Ovary (tissue), 9 donors: ENCODE data around the gene AK1. TPM values are rescaled to one million over a fixed set of nuclear protein-coding genes. Genes with fewer than 3 reads are reported as not detected.

Experiments
- DNase-seq, 5 donors: peaks; one replicate each; pipeline ENCODE4 v3.0.0-alpha.2; 2019 to 2020
- H3K27ac ChIP-seq, 2 donors: fragments of 200-600 bp; one replicate each; pipeline versions ENCODE4 v1.5.1 to v1.8.0; 2019 to 2022
- H3K27me3 ChIP-seq: fragments of 200-600 bp; one replicate; pipeline ENCODE4 v1.8.0; 2022
- H3K36me3 ChIP-seq: fragments of 200-600 bp; sonication (generic); one replicate; pipeline ENCODE4 v1.5.1; 2019
- H3K4me1 ChIP-seq: one replicate; pipeline ENCODE4 v1.8.1; 2013; ENCODE audit warnings: mild to moderate bottlenecking, moderate library complexity; ENCODE audit not compliant: insufficient read depth
- H3K4me3 ChIP-seq: fragments of 200-600 bp; sonication (generic); one replicate; pipeline ENCODE4 v1.5.1; 2017
- H3K9me3 ChIP-seq, 2 donors: fragments of 200-600 bp in 1 of 2; sonication (generic) in 1 of 2; one replicate each; pipeline versions ENCODE4 v1.5.1 to v1.8.1; 2013 to 2019; ENCODE audit warnings: mild to moderate bottlenecking in 1 of 2, moderate library complexity in 1 of 2
- CTCF ChIP-seq, 3 donors: fragments of 450-650 bp in 2 of 3; fragments of 200-600 bp in 1 of 3; IDR thresholded peaks; one replicate each; pipeline versions ENCODE4 v1.5.1 to v1.8.0; 2016 to 2022; ENCODE audit warnings: antibody characterized with exemption in 3 of 3, mild to moderate bottlenecking in 1 of 3
- EP300 ChIP-seq: sonication (generic); formaldehyde crosslinking; IDR thresholded peaks from one replicate; pipeline ENCODE4 v1.6.1; 2017; ENCODE audit warnings: antibody characterized with exemption
- POLR2A ChIP-seq: fragments of 450-650 bp; IDR thresholded peaks from one replicate; pipeline ENCODE4 v1.6.1; 2017; ENCODE audit warnings: antibody characterized with exemption, mild to moderate bottlenecking, moderate library complexity
- WGBS, 3 donors: extraction: QIAGEN DNeasy Blood & Tissue Kit in 1 of 3; methylation state at CpG; one replicate each; pipeline versions ENCODE4 v1.1.5 to v1.1.7; 2013 to 2017; 5-methylcytosine and 5-hydroxymethylcytosine counted together
- intact Hi-C, 4 donors: fragments of 100-400 bp; cut with DNase I; formaldehyde crosslinking; loops; one replicate each; pipeline versions ENCODE4 v1.11.0 to v1.15.1; 2022 to 2023
- polyA plus RNA-seq, 2 donors: library from polyadenylated mRNA; stranded (reverse); fragments of 200-250 nt in 1 of 2; fragments of 350-450 nt in 1 of 2; fragmentation: Illumina TruSeq in 1 of 2; extraction: RNeasy Lipid Tissue Mini Kit (QIAGEN cat#74804) in 1 of 2; gene quantifications; one replicate each; pipeline ENCODE4 v1.2.3, GENCODE V29; 2013 to 2014
- total RNA-seq, 7 donors: library from RNA; depleted of rRNA in 2 of 7; stranded (reverse); fragments of >200 nt in 2 of 7; fragmentation: NEBNext Ultra II Directional in 3 of 7; extraction: Animal tissue kit (Norgen Biotek cat#: 25700) in 3 of 7; gene quantifications; one replicate each; pipeline versions ENCODE4 v1.1.0 to v1.2.4, GENCODE V29; 2016 to 2023
- donor health status: DM: no; HTN: no; CAD: no; lungs with moderate emphysema.
- donor health status: DM: no; HTN: no; CAD: no.
- donor health status: Bipolar disorder and iron deficiency.
- donor health status: DM: yes; HTN: yes; CAD: no.
- donor health status: DM: no; HTN: no; CAD: no.
- donor health status: DM: yes; HTN: yes; CAD: no.

The AK1 gene
- total and polyA plus RNA-seq, 9 donors = 30.9 to 174 (median 119) TPM

DNA sequence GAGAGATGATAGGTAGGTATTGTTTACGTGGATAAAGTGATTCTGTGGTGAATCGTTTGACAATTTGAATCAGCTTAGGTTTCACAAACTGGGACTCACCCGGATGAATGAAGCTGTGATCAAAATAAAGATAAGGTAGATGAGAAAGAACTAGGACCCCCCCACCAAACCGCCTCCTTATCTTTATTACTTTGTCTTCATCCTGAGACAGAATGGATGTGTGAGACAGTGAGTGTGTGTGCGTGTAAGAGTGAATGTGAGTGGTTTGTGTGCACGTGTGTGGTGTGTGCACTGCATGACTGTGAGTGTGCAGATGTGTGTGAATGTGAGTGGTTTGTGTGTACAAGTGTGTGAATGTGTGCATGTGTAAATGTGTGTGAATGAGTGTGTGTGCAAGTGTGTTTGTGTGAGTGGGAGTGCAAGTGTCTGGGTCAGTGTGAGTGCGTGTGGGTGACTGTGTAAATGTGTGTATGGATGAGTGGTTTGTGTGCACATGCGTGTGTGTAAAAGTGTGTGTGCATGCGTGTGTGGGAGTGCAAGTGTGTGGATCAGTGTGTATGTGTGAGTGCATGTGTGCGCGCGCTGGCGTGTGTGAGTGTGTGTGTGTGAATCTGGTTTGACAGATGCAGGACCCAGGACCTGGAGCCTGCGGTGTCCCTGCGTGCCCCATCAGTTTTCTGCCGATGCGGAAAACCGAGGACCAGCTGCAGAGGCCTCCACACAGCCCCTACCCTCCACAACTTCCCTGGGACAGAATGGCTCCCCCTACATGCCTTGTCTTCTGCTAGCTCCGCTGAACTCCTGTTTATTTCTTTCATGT is 11.6 kb downstream of the AK1 start:
- peaks cover 24% of the 10 kb centered on the region for H3K4me1 ChIP-seq
- H3K9me3 ChIP-seq = no peaks in the 10 kb centered on the region
- TF ChIP-seq CTCF (IDR thresholded peaks at IDR 0.05) (no peak), POLR2A (no peak), EP300 (no peak)
- 80 to 81% (median 80%) methylated on average over 19 of the region's 19 CpGs for WGBS, 3 donors
- no peak overlapping the region for H3K27ac ChIP-seq
- H3K36me3 ChIP-seq = no peaks in the 10 kb centered on the region
- no peak overlapping the region for H3K4me3 ChIP-seq
- H3K27me3 ChIP-seq = no peaks in the 10 kb centered on the region
- DNase-seq = no peak
- intact Hi-C loops = loop anchor here (5.0 to 10.0 kb wide), 6 partner anchors 39 to 129 kb away; partner anchors contain the start of genes CDK9 (in 3 of the 4) and TOR2A (in 1 of the 4)

- WGBS, 3 donors = 80 to 85% (median 83%) methylated on average over 13 of the region's 13 CpGs
- intact Hi-C loops = loop anchor here in 2 of 4 donors (5.0 to 10.0 kb wide), 3 partner anchors 36 to 78 kb away; partner anchors contain the start of gene CDK9 (in 1 of the 2)
- H3K27ac ChIP-seq = peak overlapping the region; percentile 81 to 83
Measured at GRCh38 chr9:127863191-127863621, 14.3 kb downstream of the AK1 start.

DNA sequence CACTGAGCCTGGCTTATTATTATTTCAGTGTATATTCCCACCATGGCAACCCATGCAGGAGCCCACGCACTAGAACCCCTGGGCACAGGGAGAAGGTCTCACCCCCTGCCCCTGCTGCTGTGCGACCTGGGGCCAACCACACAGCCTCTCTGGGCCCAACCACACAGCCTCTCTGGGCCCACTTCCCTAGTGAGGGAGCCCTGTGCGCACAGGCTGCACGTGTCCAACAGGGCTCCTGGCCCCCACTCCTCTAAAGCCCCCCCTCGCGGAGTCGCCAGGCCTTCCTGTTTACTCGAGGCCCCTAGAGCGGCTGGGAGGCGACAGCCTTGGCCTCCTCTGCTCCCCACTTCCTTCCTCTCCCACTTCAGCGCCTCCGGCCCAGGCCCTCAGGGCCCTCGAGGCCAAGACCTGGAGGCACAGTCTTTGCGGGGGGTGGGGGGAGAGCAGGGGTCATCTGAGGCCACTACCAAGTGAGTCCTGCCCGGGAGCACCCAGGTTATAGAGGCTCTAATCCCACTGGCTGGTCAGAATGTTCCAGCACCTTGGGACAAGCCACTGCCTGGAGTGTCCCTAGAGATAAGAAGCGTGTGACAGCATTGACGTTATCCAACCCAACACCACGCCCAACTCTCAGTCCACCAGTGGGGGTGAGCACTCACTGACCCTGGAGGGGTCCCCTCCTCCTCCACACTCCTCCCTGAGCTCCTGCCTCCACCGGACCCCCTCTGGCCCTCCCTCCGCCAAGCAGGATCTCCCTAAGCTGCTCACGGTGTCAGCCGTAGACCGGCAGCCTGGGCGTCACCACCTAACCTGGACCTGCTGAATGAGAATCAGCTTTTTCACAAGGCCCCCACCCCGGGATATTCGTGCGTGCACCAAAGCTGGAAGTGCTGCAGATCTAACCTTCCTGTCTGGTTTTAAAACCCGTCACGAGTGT is 15.1 kb downstream of the AK1 start:
- Histone ChIP-seq H3K4me1 (peaks cover 40% of the 10 kb centered on the region), H3K27me3 (no peaks in the 10 kb centered on the region), H3K27ac (peak overlapping the region; percentile 81 to 83), H3K36me3 (no peaks in the 10 kb centered on the region), H3K9me3 (no peaks in the 10 kb centered on the region), H3K4me3 (no peak overlapping the region)
- TF ChIP-seq CTCF (IDR thresholded peaks at IDR 0.05) (no peak), EP300 (no peak), POLR2A (no peak)
- DNase-seq = peak; percentile 78 to 84 (median 82)
- WGBS, 3 donors = 45 to 57% (median 52%) methylated on average over 29 of the region's 29 CpGs
- intact Hi-C loops = loop anchor here in 2 of 4 donors (5.0 to 10.0 kb wide), 3 partner anchors 35 to 78 kb away; partner anchors contain the start of gene CDK9 (in 1 of the 2)

More at GRCh38 chr9:127863191-127863621, 14.3 kb downstream of the AK1 start:
- H3K27me3 ChIP-seq = no peaks in the 10 kb centered on the region
- H3K4me3 ChIP-seq = no peak overlapping the region
- H3K36me3 ChIP-seq = no peaks in the 10 kb centered on the region
- H3K9me3 ChIP-seq = no peaks in the 10 kb centered on the region
- H3K4me1 ChIP-seq = peaks cover 34% of the 10 kb centered on the region
- no peak for DNase-seq
- TF ChIP-seq POLR2A (no peak), CTCF (IDR thresholded peaks at IDR 0.05) (no peak), EP300 (no peak)

DNA sequence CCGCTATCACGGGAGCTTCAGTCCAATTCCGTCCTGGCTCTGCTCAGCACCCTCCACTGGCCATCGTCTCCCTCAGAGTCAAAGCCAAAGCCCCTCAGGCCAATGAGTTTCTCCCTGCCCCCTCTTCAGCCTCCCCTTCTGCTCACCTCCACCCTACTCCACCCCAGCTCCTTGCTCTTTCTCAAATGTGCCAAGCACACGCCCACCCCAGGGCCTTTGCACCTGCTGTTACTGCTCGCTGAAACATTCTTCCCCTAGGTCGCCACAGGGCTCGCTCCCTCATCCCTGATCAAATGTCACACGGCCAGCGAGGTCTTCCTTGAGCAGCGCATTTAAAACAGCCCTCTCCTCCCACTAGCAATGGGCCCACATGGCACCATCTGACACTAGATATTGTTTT is 16.7 kb downstream of the AK1 start:
- Histone ChIP-seq H3K27me3 (no peaks in the 10 kb centered on the region), H3K4me3 (no peak overlapping the region), H3K36me3 (no peaks in the 10 kb centered on the region), H3K9me3 (no peaks in the 10 kb centered on the region), H3K27ac (peak overlapping the region; percentile 81 to 83), H3K4me1 (peaks cover 41% of the 10 kb centered on the region)
- TF ChIP-seq EP300 (no peak), POLR2A (no peak), CTCF (IDR thresholded peaks at IDR 0.05) (no peak)
- 85 to 92% (median 88%) methylated on average over 11 of the region's 11 CpGs for WGBS, 3 donors
- intact Hi-C loops = loop anchor here in 2 of 4 donors (5.0 to 10.0 kb wide), 3 partner anchors 33 to 76 kb away; partner anchors contain the start of gene CDK9 (in 1 of the 2)
- peak in 2 of 5 donors; percentile 44 to 57 for DNase-seq
